Nucleus accumbens (tissue), 56 donors: ENCODE data around the gene YIPF3.

Experiments used
- DNase-seq, 56 donors: peaks; one replicate each; lab custom pipeline; 2025; lab: John Stamatoyannopoulos, UW

YIPF3 gene

GRCh38 chr6:43493833-43494232 is 22.9 kb downstream of the YIPF3 start:
- peak in 5 of 56 donors; percentile 9 to 31 (median 26) for DNase-seq

GRCh38 chr6:43493230-43493629 is 23.5 kb downstream of the YIPF3 start:
- DNase-seq = no peak

GRCh38 chr6:43492673-43493072 is 24.1 kb downstream of the YIPF3 start:
- peak in 1 of 56 donors; percentile 40 for DNase-seq

GRCh38 chr6:43491750-43492661 is 24.7 kb downstream of the YIPF3 start:
- DNase-seq = peak in 55 of 56 donors; percentile 30 to 96 (median 84)

- DNase-seq = peak in 11 of 56 donors; percentile 26 to 60 (median 35)
These were observed 26.2 kb downstream of the YIPF3 start for GRCh38 chr6:43490523-43490939.

GRCh38 chr6:43489277-43490072 is 27.3 kb downstream of the YIPF3 start:
- peak; percentile 11 to 98 (median 92) for DNase-seq

- DNase-seq = no peak
These were observed 28.0 kb downstream of the YIPF3 start for GRCh38 chr6:43488667-43489276.

GRCh38 chr6:43481591-43482236 is 35.0 kb downstream of the YIPF3 start:
- DNase-seq = no peak

GRCh38 chr6:43481075-43481474 is 35.7 kb downstream of the YIPF3 start:
- DNase-seq = no peak

GRCh38 chr6:43478008-43478372 is 38.7 kb downstream of the YIPF3 start:
- DNase-seq = no peak

GRCh38 chr6:43477235-43478007 is 39.3 kb downstream of the YIPF3 start, which contains the start of gene TJAP1:
TJAP1 (plus strand) TSS chr6:43477570; CDS start chr6:43499002, 21,432 bp downstream.
- DNase-seq = peak; percentile 28 to 96 (median 86)

GRCh38 chr6:43476746-43477145 is 40.0 kb downstream of the YIPF3 start:
- no peak for DNase-seq

- DNase-seq = no peak
These were observed 41.2 kb downstream of the YIPF3 start for GRCh38 chr6:43475516-43475915.

- no peak for DNase-seq
These were observed 44.2 kb downstream of the YIPF3 start for GRCh38 chr6:43472515-43472914.

- DNase-seq = no peak
These were observed 45.3 kb downstream of the YIPF3 start for GRCh38 chr6:43471399-43471798.

- DNase-seq = no peak
These were observed 46.8 kb downstream of the YIPF3 start for GRCh38 chr6:43469947-43470346.

- DNase-seq = no peak
These were observed 47.7 kb downstream of the YIPF3 start for GRCh38 chr6:43468748-43469681.

GRCh38 chr6:43468240-43468639 is 48.5 kb downstream of the YIPF3 start:
- no peak for DNase-seq
